Activated CD8-positive, alpha-beta memory T cell treated with anti-CD3 and anti-CD28 coated beads for 4 hours (primary cell): ENCODE measurements around the gene POU3F3.

Experiments
- DNase-seq, 2 donors: peaks; one replicate each; pipeline ENCODE4 v3.0.0-alpha.2; 2020; ENCODE audit warnings: low read depth in 2 of 2

POU3F3 gene

DNA sequence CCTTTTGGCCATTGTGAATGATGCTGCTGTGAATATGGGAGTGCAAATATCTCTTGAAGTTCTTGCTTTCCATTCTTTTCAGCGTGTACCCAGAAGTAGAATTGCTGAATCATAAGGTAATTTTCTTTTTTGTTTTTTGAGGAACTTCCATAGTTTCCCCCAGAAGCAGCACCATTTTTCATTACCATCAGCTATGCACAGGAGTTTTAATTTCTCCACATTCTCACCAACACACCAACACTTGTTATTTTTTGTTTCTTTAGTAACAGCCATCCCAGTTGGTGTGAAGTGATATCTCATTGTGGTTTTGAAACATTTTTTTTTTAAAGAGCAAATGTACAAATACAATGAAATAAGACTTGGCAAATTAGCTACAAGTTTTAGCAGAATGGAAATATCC is 21.3 kb downstream of the POU3F3 start:
- no peak for DNase-seq

DNA sequence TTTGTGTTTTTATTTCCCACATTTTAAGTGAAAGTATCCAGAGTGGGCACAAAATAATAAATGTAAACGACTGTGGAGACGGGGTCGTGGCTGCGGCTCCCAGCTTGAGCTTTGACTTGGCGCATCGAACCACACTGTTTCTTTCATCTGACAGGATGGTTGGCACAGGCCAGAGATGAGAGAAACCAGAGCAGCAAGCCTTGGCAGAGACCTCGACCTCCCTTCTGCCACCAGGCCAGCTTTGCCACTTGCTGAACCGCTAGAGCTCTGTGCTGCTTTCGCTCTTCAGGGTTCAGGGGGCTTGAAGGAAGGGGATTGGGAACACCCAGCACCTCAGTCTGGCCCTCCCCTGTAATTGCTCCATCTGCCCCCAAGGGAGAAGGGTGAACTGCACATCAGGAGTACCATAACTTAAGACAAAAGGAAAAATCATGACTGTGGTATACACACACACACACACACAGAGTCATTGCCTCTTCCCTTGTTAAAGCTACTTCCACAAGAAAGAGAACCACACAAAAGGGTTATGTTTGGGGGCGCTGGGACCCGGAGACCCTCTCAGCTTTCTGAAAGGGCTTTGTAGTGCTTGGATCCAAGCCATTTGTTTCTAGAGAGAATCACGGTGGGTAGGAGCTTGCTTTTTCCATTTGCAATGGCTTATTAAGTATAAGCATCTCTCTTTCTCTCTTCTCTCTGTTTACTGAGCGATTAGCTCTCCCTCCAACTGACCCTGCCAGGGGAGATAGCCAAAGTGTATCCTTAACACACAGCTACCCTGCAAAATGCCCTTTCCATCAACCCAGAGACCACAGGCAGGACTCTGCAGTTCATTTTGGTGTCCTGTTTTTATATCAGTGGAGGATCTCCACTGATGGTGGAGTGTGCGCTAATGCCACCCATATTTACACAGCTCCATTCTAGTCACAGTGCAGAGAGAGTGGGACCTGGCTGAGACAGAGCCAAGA is 23.0 kb downstream of the POU3F3 start:
- DNase-seq: no peak

DNA sequence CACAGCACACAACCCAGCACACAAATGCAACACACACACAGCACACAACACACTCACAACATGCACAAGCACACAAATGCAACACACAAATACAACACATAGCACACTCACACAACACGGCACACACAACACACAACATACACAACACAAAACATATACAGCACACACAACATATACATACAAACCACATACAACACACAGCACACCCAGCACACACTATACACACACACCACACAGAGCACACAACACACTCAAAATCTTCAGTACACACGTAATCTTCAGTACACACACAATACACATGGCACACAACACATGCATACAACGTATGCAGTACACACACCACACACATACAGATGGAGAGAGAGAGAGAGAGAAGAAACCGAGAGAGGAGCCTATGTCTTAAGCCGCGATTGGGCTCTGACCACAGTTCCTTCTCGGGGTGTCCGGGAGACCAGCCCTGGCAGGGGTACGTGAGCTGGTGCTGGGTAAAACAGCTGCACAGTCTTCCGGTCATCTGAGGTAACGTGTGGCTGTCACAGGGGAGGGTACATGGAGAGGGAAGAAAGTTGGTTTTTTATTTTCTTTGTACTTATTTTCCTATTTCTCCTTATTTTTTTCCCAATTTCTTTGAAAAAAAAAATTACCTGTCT is 25.1 kb downstream of the POU3F3 start:
- DNase-seq: no peak

DNA sequence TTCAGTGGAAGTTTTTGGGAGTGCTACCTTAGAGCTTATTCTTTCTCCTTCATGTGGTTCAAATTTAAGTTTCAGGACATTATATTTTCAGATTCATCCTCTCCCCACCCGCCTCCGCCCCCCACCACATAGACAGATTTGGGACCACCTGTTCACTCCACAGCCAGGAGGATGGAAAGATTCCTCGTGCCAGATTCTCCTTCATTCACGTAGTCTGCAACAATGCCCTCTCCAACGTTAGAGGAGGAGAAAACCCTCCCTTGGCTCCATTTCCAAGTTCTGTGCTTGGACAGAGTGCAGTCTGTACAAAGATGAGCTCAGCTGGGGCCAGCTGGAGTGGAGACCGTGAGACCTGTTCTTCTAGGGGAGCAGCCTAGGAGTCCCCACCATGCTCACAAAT is 26.2 kb downstream of the POU3F3 start:
- DNase-seq: no peak

DNA sequence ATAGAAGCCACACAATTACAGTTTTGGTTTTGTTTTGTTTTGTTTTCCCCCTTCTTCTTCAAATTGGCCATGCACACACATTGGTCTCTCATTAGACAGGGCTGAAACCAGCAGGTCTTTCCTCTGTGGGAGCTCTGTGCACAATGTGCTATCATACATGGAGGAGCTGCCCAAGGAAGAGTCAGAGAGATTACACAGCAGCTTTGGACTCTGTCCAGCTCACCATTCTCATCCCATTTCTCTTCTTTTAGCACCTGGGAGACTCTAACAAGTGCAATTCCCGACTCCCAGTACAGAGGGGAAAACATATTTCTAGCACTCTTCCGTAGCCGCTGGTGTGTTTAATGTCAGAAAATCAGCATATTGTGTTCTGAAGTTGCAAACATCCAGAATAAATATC is 29.4 kb downstream of the POU3F3 start:
- no peak for DNase-seq

DNA sequence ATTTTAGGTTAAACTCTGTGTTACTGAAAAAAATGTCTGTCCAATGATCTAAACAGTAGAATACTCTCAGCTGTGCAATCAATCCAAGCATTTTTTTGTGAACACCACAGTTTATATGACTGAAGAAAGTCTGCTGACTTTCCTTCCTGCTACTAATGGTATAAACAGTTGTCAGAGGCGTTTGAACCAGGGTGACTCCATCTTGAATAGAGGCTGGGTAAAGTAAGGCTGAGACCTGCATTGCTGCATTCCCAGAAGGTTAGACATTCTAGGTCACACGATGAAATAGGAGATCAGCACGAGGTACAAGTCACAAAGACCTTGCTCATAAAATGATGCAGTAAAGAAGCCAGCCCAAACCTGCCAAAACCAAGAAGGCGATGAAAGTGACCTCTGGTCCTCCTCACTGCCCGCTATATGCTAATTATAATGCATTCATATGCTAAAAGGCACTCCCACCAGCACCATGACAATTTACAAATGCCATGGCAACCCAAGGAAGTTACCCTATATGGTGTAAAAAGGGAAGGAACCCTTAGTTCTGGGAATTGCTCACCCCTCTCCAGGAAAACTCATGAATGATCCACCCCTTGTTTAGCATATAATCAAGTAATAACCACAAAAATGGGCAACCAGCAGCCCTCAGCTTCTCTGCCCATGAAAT is 31.3 kb downstream of the POU3F3 start:
- DNase-seq: no peak

DNA sequence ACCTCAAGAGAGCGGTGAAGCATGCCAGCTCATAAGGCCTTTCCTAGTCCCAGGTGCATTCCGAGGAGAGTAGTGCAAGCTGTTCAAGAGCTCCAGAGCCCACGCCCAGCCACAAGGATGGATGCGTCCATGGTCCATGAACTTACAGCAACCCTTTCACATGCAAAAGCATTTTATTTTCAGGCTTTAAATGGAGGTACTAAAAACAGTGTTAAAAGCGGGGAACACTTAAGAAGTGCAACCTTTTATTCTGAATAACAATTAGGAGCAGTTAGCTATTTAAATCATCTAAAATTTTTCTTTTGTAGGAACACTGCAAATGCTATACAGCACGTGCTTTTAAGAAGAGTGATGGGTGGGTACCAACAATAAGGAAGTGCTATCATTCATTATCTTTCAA is 33.8 kb downstream of the POU3F3 start:
- no peak for DNase-seq

DNA sequence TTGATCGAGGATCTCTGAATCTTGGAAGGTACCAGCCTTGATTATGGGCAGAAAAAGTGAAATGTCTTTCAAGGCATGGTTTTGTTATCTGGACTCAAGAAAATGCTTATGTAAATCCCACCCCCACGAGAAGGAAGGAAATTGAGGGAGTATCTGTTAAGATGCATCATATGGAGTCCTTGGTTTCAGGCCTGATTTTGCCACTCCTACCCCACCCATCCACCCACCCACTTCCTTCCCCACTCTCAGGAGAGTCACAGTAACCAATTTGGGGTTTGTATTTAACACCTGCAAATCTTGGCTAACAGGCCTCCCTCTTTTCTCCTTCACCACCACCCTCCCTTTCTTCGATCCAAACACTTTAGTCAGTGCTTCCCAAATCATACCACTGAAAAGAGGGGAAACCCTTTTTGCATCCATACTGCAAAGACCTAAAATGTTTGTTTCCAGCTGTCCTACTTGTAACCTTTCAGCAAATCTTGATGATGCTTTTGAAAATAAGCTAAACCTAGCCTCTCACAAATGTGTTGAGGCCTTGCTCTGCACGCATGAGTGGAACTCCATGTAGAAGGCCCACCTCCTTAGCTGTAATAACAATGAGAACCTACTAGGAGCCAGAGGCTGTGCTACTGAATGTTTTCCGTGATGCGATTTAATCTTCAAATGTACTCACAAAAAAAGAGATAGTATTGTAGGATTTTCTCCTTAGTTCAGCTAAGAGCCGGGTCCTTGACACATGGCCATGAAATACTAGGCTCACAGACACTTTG is 34.8 kb downstream of the POU3F3 start:
- no peak for DNase-seq

DNA sequence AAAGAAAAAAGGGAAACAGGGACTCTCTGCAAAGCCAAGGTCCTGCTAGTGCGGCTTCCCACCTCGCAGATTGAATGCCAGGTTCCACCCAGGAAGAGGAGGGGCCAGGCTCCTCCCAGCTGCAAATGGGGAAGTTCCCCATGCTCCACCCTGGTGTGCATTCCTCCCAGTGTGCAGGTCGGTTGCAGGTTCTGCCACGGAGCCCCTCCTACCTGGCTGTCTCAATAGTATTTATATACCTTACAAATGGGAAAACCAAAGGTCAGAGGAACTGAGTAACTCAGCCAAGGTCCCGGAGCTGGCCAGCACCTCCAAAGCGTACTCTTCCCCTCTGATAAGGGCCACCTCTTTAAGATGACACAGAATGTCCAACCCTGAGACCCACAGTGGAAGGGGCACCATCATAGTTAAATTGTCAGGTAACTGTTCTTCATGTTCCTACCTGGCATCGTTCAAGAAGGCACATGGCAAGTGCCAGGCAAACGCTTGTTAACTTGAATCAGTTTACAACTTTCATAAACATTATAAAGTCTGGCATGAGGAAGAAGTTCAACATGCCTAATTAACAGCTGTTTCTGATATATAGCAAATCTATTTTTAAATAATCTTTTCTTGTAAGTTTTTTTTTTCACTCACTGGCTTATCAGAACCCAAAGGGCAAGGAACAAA is 35.5 kb downstream of the POU3F3 start:
- no peak for DNase-seq

DNA sequence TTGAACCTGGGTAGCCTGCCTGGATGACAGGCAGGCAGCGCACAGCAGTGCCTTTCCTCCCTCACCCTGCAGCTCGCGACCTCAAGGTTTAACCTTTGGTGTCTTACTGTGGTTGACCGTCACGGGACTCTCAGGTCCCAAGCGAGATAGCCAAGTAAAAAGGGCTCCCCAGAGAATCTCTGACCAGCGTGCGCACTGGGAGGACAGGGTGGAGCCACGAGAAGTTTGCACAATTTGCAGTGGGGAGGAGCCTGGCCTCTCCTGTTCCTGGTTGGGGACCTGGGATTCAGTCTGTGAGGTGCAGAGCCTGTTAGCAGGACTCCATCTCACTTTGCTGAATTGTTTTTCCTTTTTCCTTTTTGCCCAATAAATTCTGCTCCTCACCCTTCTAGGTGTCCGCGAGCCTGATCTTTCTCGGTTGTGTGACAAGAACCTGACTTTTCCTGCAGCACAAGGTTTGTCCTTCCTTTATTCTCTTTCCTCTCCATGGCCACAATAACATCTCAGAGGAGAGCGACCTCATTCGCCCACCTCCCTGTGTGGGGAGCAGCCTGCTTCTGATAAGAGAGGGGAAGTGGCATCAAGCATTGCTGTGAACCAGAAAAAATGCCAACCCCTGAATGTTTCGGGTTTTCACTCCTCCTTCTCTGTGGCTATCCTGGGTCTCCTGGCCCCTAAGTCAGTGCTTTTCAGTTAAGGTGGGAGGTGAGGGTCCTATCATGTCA is 36.2 kb downstream of the POU3F3 start:
- DNase-seq: no peak

DNA sequence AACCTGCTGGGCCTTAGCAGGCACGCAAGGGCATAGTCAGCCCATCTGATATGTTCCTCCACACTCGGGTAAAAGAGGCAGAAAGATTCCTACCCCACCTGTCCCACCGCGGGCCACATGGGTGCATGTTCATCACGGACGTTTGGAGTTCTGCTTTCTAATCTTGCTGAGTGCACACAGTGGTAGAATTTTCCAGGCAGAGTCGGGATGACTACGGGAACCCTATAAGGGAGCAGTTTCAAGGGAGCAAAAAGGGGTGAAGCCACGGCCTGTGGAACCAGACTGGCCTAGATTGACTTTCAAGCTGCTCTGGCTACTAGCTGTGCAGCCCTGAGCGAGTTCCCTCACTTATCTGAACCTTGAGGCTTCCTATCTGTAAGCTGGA is 36.8 kb downstream of the POU3F3 start:
- no peak for DNase-seq

DNA sequence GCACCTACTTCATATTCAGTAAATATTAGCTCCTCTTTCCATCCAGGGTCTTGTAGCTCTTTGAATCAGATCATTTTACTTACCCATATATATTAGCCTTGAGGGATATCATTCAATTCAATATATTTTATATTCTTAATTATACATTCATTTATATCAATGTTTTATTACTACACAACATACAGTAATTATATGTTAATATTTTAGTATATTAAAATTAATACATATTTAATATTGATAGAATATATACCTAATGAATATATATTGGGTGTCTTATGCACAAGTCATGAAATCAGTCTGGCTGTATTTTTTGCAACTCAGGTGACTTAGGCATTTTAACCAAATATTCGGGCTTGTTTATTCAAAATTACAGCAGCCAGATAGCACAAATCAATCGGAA is 37.2 kb downstream of the POU3F3 start:
- no peak for DNase-seq

DNA sequence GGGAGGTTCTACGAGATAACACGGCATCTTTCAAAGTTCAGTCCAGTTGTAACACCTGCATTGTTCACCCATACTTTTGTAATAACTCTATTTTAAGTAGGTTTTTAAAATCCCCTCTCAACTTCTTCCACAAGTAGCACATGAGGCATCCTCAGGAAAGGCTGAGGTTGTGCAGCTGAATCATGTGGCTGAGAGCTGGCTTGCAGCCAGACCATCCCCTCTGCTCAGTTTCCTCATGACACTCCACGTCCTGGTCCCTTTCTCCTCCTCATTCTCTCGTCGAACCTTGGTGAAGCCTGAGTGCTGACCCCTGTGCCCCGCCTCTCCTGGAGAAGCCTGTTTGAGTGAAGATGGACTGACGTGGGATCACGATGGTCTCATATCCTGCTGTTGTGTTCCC is 42.5 kb downstream of the POU3F3 start:
- no peak for DNase-seq

DNA sequence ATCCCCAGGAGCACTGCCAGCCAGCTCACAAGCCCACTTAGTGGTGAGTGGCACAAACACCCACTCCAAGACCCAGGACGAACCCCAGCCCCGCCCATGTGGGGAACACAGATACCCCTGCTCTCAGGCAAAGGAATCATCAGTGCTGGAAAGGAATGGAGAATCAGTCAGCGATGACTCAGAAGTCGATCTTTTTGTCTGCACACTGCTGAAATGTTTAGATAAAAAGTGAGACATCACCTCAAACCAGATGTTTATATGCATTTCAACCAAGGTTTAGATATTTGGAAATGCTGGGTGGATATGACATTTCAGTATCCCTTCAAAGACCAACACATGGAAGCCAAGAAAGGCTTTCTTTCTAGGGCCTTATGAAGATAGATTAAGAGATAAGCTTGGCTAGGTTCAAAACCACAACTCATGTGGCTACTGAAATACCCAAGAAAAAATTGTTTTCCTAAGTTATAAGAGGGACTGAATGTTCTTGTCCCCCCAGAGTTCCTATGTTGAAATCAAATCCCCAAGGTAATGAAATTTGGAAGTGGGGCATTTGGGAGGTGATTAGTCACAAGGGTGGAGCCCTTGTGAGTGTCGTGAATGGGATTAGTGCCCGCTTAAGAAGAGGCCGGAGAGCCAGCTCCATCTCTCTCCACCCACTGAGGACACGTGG is 43.7 kb downstream of the POU3F3 start:
- DNase-seq: no peak

DNA sequence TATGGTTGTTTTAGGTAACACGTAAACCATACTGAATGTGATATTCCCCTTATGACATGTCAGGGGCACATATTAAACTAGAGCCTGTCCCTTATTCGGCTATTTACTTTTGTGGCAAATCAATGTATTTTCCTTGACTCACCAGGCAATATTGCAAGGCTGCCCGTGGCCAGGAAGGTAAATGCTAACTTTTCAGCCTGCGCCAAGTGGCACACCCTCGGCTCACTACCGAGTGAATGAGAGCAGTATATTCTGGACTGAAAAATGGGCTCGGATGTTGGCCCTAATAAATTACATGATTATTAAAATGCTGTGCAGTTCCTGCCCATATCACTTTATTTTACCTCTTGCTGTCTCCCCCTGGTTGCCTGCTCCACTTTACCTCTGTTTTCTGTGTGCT is 46.7 kb downstream of the POU3F3 start:
- DNase-seq: no peak

DNA sequence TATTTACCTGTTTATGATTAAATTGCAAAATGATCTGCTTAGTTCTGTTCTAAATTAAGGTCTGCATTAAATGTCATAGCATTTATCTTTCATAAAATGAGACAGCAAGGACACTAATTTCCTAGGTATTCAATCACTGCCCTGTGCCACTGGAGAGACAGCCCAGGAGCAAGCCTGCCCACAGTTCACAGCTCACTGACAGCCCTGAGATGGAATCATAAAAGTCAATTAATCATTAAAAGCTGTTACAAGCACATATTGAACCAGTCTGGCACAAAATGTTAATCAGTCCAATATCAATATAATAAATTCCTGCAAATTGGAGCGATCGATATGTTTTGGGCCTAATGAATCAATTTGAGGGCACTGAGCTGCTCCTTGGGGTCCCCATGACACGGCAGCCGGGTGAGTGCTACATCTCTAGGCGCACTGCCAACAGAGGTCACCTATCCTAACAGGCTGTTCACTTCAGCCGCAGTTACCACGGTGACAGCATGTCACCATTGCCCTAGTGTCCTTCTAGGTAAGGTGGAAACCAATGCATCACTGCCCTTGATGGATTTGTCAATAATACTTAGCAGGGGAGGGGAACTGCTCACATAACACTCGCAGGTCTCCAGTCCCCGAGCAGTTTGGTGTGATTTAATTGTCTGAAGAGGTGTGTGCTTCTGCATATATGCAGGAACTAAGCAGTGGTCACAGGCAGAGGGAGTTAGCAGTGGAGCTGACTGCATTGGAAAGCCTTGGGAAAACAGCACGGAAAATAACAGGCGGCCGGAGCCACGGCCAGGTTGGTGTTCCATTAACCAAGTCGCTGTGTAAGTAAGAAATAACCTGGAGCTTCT is 47.3 kb downstream of the POU3F3 start:
- no peak for DNase-seq

DNA sequence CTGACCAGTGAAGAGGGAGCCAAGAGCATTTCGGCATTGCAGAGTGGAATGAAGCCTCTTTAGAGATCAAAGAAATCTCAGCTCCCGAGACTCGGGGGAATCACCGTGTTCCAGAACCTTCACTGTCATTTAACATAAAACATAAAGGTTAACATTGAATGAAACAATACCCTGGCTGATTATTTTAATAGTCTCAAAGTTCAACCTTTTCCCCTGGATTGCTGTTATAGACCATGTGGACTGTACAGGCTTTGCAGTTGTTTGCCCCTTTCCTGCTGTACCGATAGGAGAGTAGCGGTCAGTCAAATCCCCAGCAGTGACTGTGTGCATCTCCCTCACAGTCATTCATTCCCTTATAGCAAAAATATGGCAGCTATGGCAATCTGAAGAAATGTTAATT is 48.4 kb downstream of the POU3F3 start:
- no peak for DNase-seq
